Peyer's patch (tissue), 4 donors: Measurements from ENCODE around the gene PLEKHG4.

Source experiments
- POLR2A ChIP-seq, 2 donors: fragments of 450-650 bp; IDR thresholded peaks; one replicate each; pipeline ENCODE4 v1.5.1; 2017; ENCODE audit warnings: antibody characterized with exemption in 2 of 2, mild to moderate bottlenecking in 2 of 2, moderate library complexity in 2 of 2
- TF ChIP-seq, protein P1 (sequence below), 6 experiments: fragments of 450-650 bp in 4 of 6; fragments of 200-600 bp in 2 of 6; sonication (generic) in 1 of 6; IDR thresholded peaks; one replicate each; pipeline ENCODE4 v1.5.1; 2017 to 2019; ENCODE audit warnings: antibody characterized with exemption in 6 of 6, mild to moderate bottlenecking in 3 of 6, moderate library complexity in 1 of 6

- TF ChIP-seq, protein P1, sequence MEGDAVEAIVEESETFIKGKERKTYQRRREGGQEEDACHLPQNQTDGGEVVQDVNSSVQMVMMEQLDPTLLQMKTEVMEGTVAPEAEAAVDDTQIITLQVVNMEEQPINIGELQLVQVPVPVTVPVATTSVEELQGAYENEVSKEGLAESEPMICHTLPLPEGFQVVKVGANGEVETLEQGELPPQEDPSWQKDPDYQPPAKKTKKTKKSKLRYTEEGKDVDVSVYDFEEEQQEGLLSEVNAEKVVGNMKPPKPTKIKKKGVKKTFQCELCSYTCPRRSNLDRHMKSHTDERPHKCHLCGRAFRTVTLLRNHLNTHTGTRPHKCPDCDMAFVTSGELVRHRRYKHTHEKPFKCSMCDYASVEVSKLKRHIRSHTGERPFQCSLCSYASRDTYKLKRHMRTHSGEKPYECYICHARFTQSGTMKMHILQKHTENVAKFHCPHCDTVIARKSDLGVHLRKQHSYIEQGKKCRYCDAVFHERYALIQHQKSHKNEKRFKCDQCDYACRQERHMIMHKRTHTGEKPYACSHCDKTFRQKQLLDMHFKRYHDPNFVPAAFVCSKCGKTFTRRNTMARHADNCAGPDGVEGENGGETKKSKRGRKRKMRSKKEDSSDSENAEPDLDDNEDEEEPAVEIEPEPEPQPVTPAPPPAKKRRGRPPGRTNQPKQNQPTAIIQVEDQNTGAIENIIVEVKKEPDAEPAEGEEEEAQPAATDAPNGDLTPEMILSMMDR (IDR thresholded peaks at IDR 0.05) = peak in 4 of 6 experiments; percentile 27 to 42 (median 34)
- TF ChIP-seq POLR2A (IDR thresholded peaks at IDR 0.05) = no peak
Measured at GRCh38 chr16:67246081-67246755, 33.1 kb upstream of the PLEKHG4 start.
